HepG2 (cell line): ENCODE data around the gene ETV5. TPM values are rescaled to one million over a fixed set of nuclear protein-coding genes. Genes with fewer than 3 reads are reported as not detected.
A peak's percentile ranks its signal among the peaks of the same experiment; 100 is the strongest.

Experiments
- CREB3 ChIP-seq: sonication (generic); formaldehyde crosslinking; IDR thresholded peaks from 2 replicates; pipeline ENCODE4 v1.5.0; 2020; ENCODE audit warnings: missing genetic modification reagents
- DMAP1 ChIP-seq: IDR thresholded peaks from 2 replicates; pipeline ENCODE4 v1.6.1; 2016
- EEA1 ChIP-seq: sonication (generic); formaldehyde crosslinking; IDR thresholded peaks from 2 replicates; pipeline ENCODE4 v1.5.1; 2020; ENCODE audit warnings: mild to moderate bottlenecking, missing genetic modification reagents, borderline replicate concordance
- KDM3A ChIP-seq: IDR thresholded peaks from 2 replicates; pipeline ENCODE4 v1.6.1; 2018; ENCODE audit warnings: low read depth, missing compliant biosample characterization
- NFYC ChIP-seq: IDR thresholded peaks from 2 replicates; pipeline ENCODE4 v1.6.1; 2016; ENCODE audit warnings: missing genetic modification reagents, missing compliant biosample characterization
- PRDM4 ChIP-seq: sonication (generic); formaldehyde crosslinking; IDR thresholded peaks from 2 replicates; pipeline ENCODE4 v1.9.0; 2021; ENCODE audit warnings: missing genetic modification reagents, borderline replicate concordance
- RELA ChIP-seq: sonication (generic); formaldehyde crosslinking; IDR thresholded peaks from 2 replicates; pipeline ENCODE4 v1.4.0; 2020; ENCODE audit warnings: missing genetic modification reagents
- STAG1 ChIP-seq: sonication (generic); formaldehyde crosslinking; IDR thresholded peaks from 2 replicates; pipeline ENCODE4 v1.4.0; 2020; ENCODE audit warnings: missing genetic modification reagents
- ZFP37 ChIP-seq: sonication (generic); formaldehyde crosslinking; IDR thresholded peaks from 2 replicates; pipeline ENCODE4 v1.4.0; 2020; ENCODE audit warnings: missing genetic modification reagents, borderline replicate concordance
- ZIK1 ChIP-seq: sonication (generic); formaldehyde crosslinking; IDR thresholded peaks from 2 replicates; pipeline ENCODE4 v1.5.0; 2020; ENCODE audit warnings: mild to moderate bottlenecking, low read depth, missing genetic modification reagents, borderline replicate concordance
- ZNF142 ChIP-seq: sonication (generic); formaldehyde crosslinking; IDR thresholded peaks from 2 replicates; pipeline ENCODE4 v1.4.0; 2020; ENCODE audit warnings: missing genetic modification reagents
- ZNF18 ChIP-seq: sonication (generic); formaldehyde crosslinking; IDR thresholded peaks from 2 replicates; pipeline ENCODE4 v1.8.0; 2022; ENCODE audit warnings: mild to moderate bottlenecking, missing genetic modification reagents; ENCODE audit not compliant: insufficient replicate concordance
- ZNF543 ChIP-seq: sonication (generic); formaldehyde crosslinking; IDR thresholded peaks from 2 replicates; pipeline ENCODE4 v1.4.0; 2020; ENCODE audit warnings: mild to moderate bottlenecking, missing genetic modification reagents
- ZNF674 ChIP-seq: sonication (generic); formaldehyde crosslinking; IDR thresholded peaks from 2 replicates; pipeline ENCODE4 v1.5.0; 2020; ENCODE audit warnings: low read depth, mild to moderate bottlenecking, missing genetic modification reagents
- ZNF720 ChIP-seq: sonication (generic); formaldehyde crosslinking; IDR thresholded peaks from 2 replicates; pipeline ENCODE4 v1.4.0; 2020; ENCODE audit warnings: missing genetic modification reagents
- ZNF773 ChIP-seq: sonication (generic); formaldehyde crosslinking; IDR thresholded peaks from 2 replicates; pipeline ENCODE4 v1.4.0; 2020; ENCODE audit warnings: missing genetic modification reagents, borderline replicate concordance
- polyA plus RNA-seq, 8 experiments: library from polyadenylated mRNA; depleted of rRNA in 3 of 8; stranded (reverse) in 7 of 8; unstranded in 1 of 8; fragments of >200 nt; fragmentation: Illumina TruSeq in 4 of 8; extraction: Trizol in 4 of 8; gene quantifications; 2 replicates each; pipeline versions ENCODE4 v1.2.1 to v1.2.3, GENCODE V29; 2011 to 2016; ENCODE audit warnings: low read depth in 4 of 8, missing spikeins in 1 of 8, mixed read lengths in 1 of 8; ENCODE audit not compliant: insufficient read depth in 1 of 8
- total RNA-seq, 5 experiments: library from RNA; depleted of rRNA; stranded (reverse); fragments of >200 nt; fragmentation: Illumina TruSeq; extraction: Trizol; gene quantifications; 2 replicates each; pipeline ENCODE4 v1.2.3, GENCODE V29; 2016; ENCODE audit warnings: low read depth in 1 of 5

ETV5 gene
- total and polyA plus RNA-seq, 2 of the 13 experiments (the other 11 are each of a cell fraction or from before 2014, with no cell fraction given) = 52.9 to 57.2 TPM

GRCh38 chr3:186108941-186109865, at the start of gene ETV5 (continued):
- TF ChIP-seq ZNF543 (CRISPR knock-in tag) (0 out of 2 replicates have a peak, but pooled peaks have one; percentile 69), CREB3 (CRISPR knock-in tag) (no peak), ZNF18 (CRISPR knock-in tag) (no peak), DMAP1 (CRISPR knock-in tag) (peak; percentile 45; the same call in 1 of the 2 replicates), EEA1 (CRISPR knock-in tag) (peak; percentile 48; the same call in 1 of the 2 replicates), PRDM4 (CRISPR knock-in tag) (no peak), ZFP37 (no peak), RELA (no peak), STAG1 (no peak; the same call in 1 of the 2 replicates), ZIK1 (CRISPR knock-in tag) (no peak), ZNF773 (CRISPR knock-in tag) (no peak), NFYC (CRISPR knock-in tag) (peak; percentile 96), ZNF674 (no peak), KDM3A (CRISPR knock-in tag) (no peak), ZNF142 (CRISPR knock-in tag) (no peak; the same call in 1 of the 2 replicates), ZNF720 (CRISPR knock-in tag) (no peak)
